Measurements from ENCODE around the gene FBXL3.

The FBXL3 gene

DNA sequence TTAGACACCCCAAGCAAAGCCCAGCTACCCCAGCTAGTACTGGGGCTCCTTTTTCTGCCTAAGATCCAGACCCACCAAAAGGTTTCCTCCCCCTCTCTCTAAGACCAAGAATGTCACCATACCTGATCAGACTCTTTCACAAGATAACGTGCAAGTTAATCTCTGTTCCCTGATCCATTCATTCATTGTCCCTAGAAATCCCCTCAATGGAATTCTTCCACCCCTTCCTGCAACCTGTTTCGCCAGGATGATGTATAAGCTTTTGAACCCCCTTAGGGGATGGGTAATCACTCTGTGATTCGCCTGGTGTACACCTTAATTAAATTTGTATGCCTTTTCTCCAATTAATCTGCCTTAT, 52.4 kb downstream of the FBXL3 start:
- DNase-seq (ENCODE audit: low spot score), result no peak
- Histone ChIP-seq H3K27ac (no peak overlapping the region), H3K4me3 (no peak overlapping the region)
- TF ChIP-seq, protein P1, sequence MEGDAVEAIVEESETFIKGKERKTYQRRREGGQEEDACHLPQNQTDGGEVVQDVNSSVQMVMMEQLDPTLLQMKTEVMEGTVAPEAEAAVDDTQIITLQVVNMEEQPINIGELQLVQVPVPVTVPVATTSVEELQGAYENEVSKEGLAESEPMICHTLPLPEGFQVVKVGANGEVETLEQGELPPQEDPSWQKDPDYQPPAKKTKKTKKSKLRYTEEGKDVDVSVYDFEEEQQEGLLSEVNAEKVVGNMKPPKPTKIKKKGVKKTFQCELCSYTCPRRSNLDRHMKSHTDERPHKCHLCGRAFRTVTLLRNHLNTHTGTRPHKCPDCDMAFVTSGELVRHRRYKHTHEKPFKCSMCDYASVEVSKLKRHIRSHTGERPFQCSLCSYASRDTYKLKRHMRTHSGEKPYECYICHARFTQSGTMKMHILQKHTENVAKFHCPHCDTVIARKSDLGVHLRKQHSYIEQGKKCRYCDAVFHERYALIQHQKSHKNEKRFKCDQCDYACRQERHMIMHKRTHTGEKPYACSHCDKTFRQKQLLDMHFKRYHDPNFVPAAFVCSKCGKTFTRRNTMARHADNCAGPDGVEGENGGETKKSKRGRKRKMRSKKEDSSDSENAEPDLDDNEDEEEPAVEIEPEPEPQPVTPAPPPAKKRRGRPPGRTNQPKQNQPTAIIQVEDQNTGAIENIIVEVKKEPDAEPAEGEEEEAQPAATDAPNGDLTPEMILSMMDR (IDR thresholded peaks at IDR 0.05), result no peak

DNA sequence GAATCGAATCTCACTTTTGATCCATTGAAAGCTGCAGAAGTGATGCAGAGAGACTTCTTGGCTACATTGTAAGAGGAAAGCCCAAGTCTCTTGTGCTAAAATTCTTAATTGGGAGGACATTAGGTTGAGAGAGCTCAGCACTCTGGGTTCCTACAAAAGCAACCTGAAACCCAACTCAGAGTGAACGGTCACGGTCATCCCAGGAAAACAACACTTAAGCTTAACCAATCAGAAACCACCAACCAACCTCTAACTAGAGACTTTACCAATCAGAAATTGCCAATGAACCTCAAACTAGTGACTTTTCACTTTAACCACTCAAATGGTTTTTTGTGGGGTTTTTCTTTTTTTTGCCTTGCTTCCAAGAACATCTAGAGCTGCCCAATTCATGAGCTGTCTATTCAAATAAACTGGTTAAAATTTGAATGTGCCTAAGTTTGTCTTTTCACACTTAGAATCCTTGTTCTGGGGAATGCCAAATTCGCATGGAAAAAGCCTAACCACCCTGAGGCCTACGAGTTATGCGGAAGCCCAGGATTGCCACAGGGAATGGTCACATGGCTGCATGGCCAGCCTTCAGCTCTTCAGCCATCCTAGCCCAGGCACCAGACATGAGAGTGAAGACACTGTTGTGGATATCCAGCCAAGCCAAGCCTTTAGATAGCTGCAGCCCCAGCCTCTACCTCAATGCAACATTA, 52.9 kb downstream of the FBXL3 start:
- H3K27ac ChIP-seq, result no peak overlapping the region
- H3K4me3 ChIP-seq, result no peak overlapping the region
- TF ChIP-seq, protein P1 (IDR thresholded peaks at IDR 0.05), result no peak

DNA sequence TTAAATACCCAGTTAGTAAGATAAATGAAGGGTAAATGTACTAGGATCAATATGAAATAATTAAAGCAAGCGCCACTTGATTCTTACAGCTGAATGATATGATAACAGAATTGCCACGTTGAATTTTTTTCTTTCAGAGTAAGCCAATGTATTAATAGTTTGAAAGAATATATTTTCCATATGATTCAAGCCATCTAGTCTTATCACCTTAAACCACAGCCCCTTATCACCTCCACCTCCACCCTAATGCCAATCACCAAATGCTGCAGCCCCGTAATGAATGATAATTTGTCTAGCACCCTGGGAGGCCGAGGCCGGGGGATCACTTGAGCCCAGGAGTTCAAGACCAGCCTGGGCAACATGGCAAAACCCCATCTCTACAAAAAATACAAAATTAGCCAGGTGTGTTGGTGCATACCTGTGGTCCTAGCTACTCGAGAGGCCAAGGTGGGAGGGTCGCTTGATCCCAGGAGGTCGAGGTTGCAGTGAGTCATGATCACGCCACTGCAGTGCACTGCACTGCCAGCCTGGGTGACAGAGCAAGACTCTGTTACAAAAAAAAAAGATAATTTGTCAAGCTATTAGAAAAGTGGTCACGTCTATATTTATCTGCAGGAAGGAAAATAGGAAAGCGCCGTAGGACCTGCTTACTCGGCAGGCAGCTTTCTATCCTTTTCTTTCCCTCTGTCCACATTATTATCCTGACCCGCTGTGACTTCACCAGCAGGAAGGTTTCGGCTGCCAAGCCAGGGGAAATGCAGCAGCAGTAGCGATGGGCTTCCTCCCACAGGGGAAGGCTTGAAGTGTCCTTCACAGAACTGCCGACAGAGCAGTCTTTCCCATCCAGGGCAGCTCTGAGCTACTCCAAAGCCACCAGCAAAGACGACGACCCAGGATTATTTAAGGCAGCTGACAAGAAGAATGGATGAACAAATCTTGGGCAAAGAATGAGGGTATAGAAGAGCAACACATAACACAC, 54.8 kb downstream of the FBXL3 start:
- Histone ChIP-seq H3K27ac (no peak overlapping the region), H3K4me3 (no peak overlapping the region)
- TF ChIP-seq, protein P1 (IDR thresholded peaks at IDR 0.05), result no peak
- DNase-seq (ENCODE audit: low spot score), result no peak

More for the DNA sequence above, 52.9 kb downstream of the FBXL3 start:
- no peak for DNase-seq (ENCODE audit: low spot score)

DNA sequence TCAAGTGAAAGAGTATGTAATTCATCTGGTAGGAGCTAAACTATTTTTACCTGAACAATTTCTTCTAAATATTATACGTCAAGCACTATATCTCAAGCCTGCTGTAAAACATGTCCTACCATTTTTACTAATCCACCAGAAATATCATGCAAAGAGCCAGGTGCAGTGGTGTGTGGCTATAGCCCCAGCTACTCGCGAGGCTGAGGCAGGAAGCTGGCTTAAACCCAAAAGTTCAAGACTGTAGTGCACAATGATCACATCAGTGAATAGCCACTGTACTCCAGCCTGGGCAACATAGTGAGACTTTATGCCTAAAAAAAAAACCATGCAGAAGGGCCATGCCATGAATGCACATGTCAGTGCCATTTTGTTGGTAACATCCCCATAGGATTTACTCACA, 55.7 kb downstream of the FBXL3 start:
- no peak for DNase-seq (ENCODE audit: low spot score)
- H3K27ac ChIP-seq, result no peak overlapping the region
- H3K4me3 ChIP-seq, result no peak overlapping the region
- TF ChIP-seq, protein P1 (IDR thresholded peaks at IDR 0.05), result no peak

DNA sequence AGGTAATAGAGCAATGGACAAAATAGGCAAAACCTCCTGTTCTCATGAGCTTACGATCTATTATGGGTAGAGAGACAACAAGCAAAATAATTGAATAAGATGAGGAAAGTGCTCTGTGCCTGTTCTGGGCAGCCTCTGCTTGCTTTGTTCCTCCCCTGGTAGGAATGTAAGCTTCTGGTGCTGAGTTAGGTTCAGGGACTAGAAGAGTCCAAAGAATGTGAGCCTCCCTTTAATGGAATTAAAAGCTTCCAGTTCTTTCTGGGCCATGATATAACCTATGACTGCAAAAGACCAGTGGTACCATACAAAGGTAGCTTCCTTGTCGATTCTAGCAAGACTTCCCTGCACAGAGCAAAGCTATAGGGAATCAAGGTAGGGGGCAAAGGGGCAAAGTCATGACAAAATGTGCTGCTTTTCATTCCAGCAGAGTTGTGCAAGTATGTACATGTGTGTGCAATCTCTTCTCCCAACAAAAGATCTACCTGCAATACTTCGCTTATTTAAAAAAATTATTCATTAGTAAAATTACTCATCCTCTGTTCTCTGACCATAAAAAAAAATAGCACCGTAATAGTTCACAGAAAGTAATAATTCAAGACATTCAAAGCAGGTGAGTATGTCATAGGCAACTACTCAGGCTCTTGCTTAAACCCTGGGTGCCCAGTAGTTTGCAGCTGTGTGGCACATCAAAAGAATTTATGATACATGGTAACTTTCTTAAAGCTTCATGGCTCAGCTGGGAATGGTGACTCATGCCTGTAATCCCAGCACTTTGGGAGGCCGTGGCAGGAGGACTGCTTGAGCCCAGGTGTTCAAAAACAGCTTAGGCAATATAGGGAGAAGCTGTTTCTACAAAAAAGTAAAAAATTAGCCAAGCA, 57.2 kb downstream of the FBXL3 start:
- no peak for DNase-seq (ENCODE audit: low spot score)
- TF ChIP-seq, protein P1 (IDR thresholded peaks at IDR 0.05), result no peak
- Histone ChIP-seq H3K27ac (no peak overlapping the region), H3K4me3 (no peak overlapping the region)

DNA sequence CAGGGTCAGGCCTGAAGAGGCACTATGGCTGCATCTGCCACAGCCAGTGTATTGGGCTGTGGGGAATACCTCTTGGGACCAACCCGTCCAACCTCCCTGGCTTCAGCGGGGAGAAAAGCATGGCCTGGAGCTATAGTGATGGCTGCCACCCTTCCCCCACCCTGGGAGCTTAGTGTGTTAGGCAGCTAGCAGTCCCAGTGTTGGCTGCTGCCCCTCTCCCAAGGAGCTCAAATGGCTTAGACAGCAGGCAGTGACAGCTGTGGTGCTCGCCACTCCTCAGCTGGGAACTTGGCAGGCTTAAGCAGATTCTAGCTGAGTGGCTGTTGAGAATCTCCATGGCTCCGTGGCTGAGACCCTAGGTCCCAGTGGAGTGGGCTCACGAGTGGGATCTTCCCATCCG, 58.9 kb downstream of the FBXL3 start:
- TF ChIP-seq, protein P1 (IDR thresholded peaks at IDR 0.05), result no peak
- Histone ChIP-seq H3K4me3 (no peak overlapping the region), H3K27ac (no peak overlapping the region)
- DNase-seq (ENCODE audit: low spot score), result no peak

Data from coronary artery (tissue), 2 donors.